Peyer's patch (tissue), 4 donors: ENCODE results near the gene HBA2. TPM values are rescaled to one million over a fixed set of nuclear protein-coding genes. Genes with fewer than 3 reads are reported as not detected.
"Not testable (repeated sequence)": the region's sequence is repeated elsewhere in the genome, so short reads cannot be mapped to it uniquely, and the experiment has no call there.

Source experiments
- DNase-seq, 3 donors: peaks; one replicate each; pipeline ENCODE4 v3.0.0-alpha.2; 2017 to 2019
- H3K27ac ChIP-seq, 4 donors: fragments of 200-600 bp; sonication (generic); one replicate each; pipeline ENCODE4 v1.5.1; 2016 to 2019
- H3K27me3 ChIP-seq, 2 donors: fragments of 200-600 bp; sonication (generic); one replicate each; pipeline ENCODE4 v1.5.1; 2019
- H3K36me3 ChIP-seq, 3 donors: fragments of 200-600 bp; sonication (generic); one replicate each; pipeline ENCODE4 v1.5.1; 2016 to 2019
- H3K4me1 ChIP-seq, 4 donors: fragments of 200-600 bp; sonication (generic); one replicate each; pipeline ENCODE4 v1.5.1; 2016 to 2019
- H3K4me3 ChIP-seq, 4 donors: fragments of 200-600 bp; sonication (generic); 1 replicate in 3 of 4; 2 replicates in 1 of 4; pipeline ENCODE4 v1.5.1; 2016 to 2019; ENCODE audit warnings: mild to moderate bottlenecking in 1 of 4
- H3K9me3 ChIP-seq, 4 donors: fragments of 200-600 bp; sonication (generic); one replicate each; pipeline ENCODE4 v1.5.1; 2016 to 2019; ENCODE audit warnings: mild to moderate bottlenecking in 1 of 4
- CTCF ChIP-seq, 6 experiments: fragments of 450-650 bp in 4 of 6; fragments of 200-600 bp in 2 of 6; sonication (generic) in 1 of 6; IDR thresholded peaks; one replicate each; pipeline ENCODE4 v1.5.1; 2017 to 2019; ENCODE audit warnings: antibody characterized with exemption in 6 of 6, mild to moderate bottlenecking in 3 of 6, moderate library complexity in 1 of 6
- POLR2A ChIP-seq, 2 donors: fragments of 450-650 bp; IDR thresholded peaks; one replicate each; pipeline ENCODE4 v1.5.1; 2017; ENCODE audit warnings: antibody characterized with exemption in 2 of 2, mild to moderate bottlenecking in 2 of 2, moderate library complexity in 2 of 2
- total RNA-seq, 4 donors: library from RNA; depleted of rRNA; stranded (reverse); fragments of >200 nt; gene quantifications; one replicate each; pipeline ENCODE4 v1.1.0, GENCODE V29; 2016

Gene HBA2
- 1 to 10 TPM in 1 of 4 donors, not detected in 3; 9.1 TPM for total RNA-seq

DNA sequence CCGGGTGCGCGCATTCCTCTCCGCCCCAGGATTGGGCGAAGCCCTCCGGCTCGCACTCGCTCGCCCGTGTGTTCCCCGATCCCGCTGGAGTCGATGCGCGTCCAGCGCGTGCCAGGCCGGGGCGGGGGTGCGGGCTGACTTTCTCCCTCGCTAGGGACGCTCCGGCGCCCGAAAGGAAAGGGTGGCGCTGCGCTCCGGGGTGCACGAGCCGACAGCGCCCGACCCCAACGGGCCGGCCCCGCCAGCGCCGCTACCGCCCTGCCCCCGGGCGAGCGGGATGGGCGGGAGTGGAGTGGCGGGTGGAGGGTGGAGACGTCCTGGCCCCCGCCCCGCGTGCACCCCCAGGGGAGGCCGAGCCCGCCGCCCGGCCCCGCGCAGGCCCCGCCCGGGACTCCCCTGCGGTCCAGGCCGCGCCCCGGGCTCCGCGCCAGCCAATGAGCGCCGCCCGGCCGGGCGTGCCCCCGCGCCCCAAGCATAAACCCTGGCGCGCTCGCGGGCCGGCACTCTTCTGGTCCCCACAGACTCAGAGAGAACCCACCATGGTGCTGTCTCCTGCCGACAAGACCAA is at the start of gene HBA2:
Gene HBA2, plus strand, starts transcription at position 503 of the 568 bp plus-strand sequence. Its CDS starts 37 bp downstream, at position 540.
- not testable (repeated sequence) for H3K36me3 ChIP-seq, H3K4me3 ChIP-seq, H3K27ac ChIP-seq, H3K4me1 ChIP-seq, DNase-seq, H3K9me3 ChIP-seq
- H3K27me3 ChIP-seq: peaks cover 0 to 35% of the 10 kb centered on the region in 2 donors

- not testable (repeated sequence) for H3K27me3 ChIP-seq, DNase-seq, H3K4me1 ChIP-seq, H3K36me3 ChIP-seq, H3K27ac ChIP-seq, H3K9me3 ChIP-seq, H3K4me3 ChIP-seq
These were observed 48.9 kb upstream of the HBA2 start for GRCh38 chr16:123558-124350.

DNA sequence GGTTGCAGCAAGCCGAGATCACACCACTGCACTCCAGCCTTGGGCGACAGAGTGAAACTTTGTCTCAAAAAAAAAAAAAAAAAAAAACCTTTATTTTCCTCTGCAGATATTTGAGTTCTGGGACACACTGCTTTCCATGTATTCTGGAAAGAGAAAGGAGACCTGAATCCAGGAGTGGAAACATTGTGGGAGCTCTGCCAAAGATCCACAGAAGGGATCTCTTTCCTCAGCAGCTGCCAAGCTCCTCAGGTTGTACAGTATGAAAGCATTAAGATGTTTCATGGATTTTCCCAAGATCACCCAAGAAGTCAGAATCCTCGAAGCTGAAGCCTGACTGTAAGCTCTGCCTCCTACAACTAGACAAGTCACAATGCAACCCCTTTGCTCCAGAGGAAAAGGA is 47.7 kb upstream of the HBA2 start:
- Histone ChIP-seq H3K4me3 (no peak overlapping the region), H3K36me3 (no peaks in the 10 kb centered on the region), H3K27me3 (no peaks in the 10 kb centered on the region), H3K27ac (no peak overlapping the region), H3K4me1 (no peaks in the 10 kb centered on the region), H3K9me3 (no peaks in the 10 kb centered on the region)
- DNase-seq: no peak
- TF ChIP-seq POLR2A (IDR thresholded peaks at IDR 0.05) (no peak), CTCF (IDR thresholded peaks at IDR 0.05) (no peak)

GRCh38 chr16:129075-129474 is 43.6 kb upstream of the HBA2 start:
- no peak for TF ChIP-seq POLR2A (IDR thresholded peaks at IDR 0.05)
- no peak for TF ChIP-seq CTCF (IDR thresholded peaks at IDR 0.05)
- DNase-seq: no peak
- no peaks in the 10 kb centered on the region for H3K9me3 ChIP-seq
- no peaks in the 10 kb centered on the region for H3K36me3 ChIP-seq
- H3K4me3 ChIP-seq: no peak overlapping the region
- no peak overlapping the region for H3K27ac ChIP-seq
- no peaks in the 10 kb centered on the region for H3K27me3 ChIP-seq
- H3K4me1 ChIP-seq: no peaks in the 10 kb centered on the region

- H3K4me3 ChIP-seq: no peak overlapping the region
- no peaks in the 10 kb centered on the region for H3K9me3 ChIP-seq
- TF ChIP-seq CTCF (IDR thresholded peaks at IDR 0.05): no peak
- DNase-seq: no peak
- H3K4me1 ChIP-seq: no peaks in the 10 kb centered on the region
- no peaks in the 10 kb centered on the region for H3K36me3 ChIP-seq
- H3K27me3 ChIP-seq: no peaks in the 10 kb centered on the region
- no peak overlapping the region for H3K27ac ChIP-seq
These were observed 42.0 kb upstream of the HBA2 start for GRCh38 chr16:130533-131173.

DNA sequence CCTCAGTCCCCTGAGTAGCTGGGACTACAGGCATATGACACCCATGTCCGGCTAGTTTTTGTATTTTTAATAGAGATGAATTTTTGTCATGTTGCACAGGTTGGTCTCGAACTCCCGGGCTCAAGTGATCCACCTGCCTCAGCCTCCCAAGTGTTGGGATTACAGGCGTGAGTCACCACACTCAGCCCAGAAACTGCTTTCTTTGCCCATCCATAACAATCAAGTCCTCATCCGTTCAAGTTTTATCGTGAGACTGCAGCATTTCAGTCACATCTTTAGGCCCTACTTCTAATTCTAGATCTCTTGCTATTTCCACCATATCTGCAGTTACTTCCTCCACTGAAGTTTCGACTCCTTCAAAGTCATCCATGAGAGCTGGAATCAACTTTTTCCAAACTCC is 40.6 kb upstream of the HBA2 start:
- H3K4me1 ChIP-seq: peaks cover 0 to 2% (median 0%) of the 10 kb centered on the region in 4 donors
- TF ChIP-seq CTCF (IDR thresholded peaks at IDR 0.05) (no peak), POLR2A (IDR thresholded peaks at IDR 0.05) (no peak)
- no peaks in the 10 kb centered on the region for H3K36me3 ChIP-seq
- no peak overlapping the region for H3K4me3 ChIP-seq
- no peak overlapping the region for H3K27ac ChIP-seq
- H3K9me3 ChIP-seq: no peaks in the 10 kb centered on the region
- DNase-seq: no peak
- no peaks in the 10 kb centered on the region for H3K27me3 ChIP-seq
